NCI-H524 (cell line): ENCODE results near the gene STPG2.
"Not testable (repeated sequence)": the region's sequence is repeated elsewhere in the genome, so short reads cannot be mapped to it uniquely, and the experiment has no call there.

Source experiments
- DNase-seq, 2 experiments: peaks; one replicate each; lab custom pipeline; 2025; lab: John Stamatoyannopoulos, UW

Gene STPG2

DNA sequence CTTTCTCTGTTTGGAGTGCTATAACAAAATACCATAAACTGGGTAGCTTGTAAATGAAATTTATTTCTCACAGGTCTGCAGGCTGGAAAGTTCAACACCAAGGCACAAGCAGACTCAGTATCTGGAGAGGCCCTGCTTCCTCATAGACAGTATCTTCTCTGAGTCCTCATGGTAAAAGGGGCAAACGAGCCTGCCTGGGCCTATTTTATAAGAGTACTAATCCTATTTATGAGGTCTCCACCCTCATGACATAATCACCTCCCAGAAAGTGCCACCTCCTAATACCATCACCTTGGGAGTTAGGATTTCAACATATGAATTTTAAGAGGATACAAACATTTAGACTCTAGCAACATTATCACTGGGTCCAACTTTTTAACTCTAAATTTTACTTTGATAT lies 200.3 kb downstream of the STPG2 start:
- no peak for DNase-seq

DNA sequence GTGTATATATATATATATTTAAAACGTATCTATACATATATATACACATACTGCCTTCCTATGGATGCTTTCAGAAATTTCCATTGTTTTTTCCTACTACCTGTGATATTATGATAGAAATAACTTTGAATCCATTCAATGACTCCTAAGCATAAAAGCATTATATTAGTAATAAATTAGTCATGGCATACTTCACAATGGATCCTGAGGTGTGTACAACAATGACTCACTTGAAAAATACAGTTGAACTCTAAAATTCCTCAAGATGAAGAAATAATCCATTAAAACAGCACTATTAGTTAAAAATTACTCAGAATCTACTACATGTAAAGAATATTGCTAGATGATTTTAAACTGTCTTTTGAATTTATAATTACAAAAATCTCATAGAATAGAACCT lies 201.1 kb downstream of the STPG2 start:
- no peak for DNase-seq

DNA sequence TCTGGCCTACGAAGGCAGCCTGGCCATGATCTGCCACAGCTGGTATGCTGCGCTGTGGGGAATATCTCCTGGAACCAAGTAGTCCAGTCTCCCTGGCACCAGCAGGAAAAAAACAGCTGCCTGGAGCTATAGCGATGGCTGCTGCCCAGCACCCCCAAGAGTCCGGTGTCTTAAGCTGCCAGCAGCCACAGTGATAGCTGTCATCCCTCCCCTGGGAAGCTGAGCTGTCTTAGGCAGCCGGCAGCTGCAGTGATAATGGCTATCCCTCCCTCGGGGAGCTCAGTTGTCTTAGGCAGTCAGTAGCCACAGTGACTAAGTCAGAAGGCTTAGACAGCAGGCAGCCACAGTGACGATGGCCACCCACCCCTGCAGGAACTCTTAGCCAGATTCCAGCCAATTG lies 205.1 kb downstream of the STPG2 start:
- DNase-seq: no peak

DNA sequence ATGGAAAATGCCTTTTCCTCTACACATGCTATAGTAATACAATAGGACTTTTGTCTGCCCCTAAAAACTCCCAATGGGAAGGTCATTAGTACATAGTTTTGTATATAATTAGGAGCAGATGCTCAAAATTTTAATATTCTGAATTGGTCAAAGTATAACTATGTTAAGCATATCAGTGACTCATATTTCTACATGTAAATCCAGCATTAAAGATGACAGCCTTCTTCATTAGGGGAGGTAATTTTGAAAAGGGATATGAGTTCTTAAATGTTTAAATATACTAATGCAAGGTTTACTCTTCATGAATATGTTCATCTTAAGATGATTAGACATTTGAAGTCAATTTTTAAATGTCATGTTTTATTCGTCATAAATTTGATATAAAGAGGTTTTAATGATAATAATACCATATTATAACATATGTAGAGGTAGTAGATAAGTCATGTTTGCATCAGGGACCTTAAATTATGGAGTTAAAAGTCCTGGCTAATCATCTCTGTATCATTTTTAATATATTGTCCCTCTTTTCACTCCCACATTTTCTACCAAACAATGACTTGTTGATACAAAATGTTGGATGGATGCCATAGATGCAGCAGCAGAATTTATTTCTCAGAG lies 218.8 kb downstream of the STPG2 start:
- DNase-seq: no peak

DNA sequence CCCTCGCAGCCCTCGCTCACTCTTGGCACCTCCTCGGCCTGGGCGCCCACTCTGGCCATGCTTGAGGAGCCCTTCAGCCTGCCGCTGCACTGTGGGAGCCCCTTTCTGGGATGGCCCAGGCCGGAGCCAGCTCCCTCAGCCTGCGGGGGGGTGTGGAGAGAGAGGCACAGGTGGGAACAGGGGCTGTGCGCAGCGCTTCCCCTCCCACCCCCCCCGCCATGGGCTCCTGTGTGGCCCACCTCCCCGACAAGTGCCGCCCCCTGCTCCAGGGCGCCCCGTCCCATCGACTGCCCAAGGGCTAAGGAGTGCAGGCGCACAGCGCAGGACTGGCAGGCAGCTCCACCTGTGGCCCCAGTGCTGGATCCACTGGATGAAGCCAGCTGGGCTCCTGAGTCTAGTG lies 220.2 kb downstream of the STPG2 start:
- DNase-seq: no peak

DNA sequence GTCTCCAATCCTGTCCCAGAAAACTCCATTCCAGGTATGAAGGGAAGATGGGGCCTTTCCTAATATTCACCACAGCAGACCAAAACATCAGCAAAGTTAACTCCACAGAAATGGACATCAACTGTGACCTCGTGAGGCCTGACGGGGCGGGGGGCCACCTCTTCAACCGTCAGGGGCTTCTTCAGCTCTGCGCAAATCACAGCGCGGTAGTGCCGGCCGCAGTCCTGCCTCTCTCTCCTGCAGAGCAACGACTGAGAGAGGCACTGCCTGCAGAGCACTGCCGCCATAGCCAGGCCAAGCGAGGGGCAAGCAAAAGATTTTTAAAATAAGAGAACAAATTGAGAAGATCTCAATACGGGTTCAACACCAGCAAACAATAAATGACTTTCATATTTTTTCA lies 226.2 kb downstream of the STPG2 start:
- no peak for DNase-seq

DNA sequence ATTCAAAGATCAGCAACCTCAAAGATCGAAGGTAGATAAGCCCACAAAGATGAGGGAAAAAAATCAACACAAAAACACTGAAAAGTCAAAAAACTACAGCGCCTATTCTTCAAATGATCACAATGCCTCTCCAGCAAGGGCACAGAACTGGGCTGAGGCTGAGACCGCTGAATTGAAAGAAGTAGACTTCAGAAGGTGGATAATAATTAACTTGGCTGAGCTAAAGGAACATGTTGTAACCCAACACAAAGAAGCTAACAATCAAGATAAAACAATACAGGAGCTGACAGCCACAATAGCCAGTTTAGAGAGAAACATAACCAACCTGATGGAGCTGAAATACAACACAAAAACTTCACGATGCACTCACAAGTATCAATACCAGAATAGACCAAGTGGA lies 231.1 kb downstream of the STPG2 start:
- no peak for DNase-seq

DNA sequence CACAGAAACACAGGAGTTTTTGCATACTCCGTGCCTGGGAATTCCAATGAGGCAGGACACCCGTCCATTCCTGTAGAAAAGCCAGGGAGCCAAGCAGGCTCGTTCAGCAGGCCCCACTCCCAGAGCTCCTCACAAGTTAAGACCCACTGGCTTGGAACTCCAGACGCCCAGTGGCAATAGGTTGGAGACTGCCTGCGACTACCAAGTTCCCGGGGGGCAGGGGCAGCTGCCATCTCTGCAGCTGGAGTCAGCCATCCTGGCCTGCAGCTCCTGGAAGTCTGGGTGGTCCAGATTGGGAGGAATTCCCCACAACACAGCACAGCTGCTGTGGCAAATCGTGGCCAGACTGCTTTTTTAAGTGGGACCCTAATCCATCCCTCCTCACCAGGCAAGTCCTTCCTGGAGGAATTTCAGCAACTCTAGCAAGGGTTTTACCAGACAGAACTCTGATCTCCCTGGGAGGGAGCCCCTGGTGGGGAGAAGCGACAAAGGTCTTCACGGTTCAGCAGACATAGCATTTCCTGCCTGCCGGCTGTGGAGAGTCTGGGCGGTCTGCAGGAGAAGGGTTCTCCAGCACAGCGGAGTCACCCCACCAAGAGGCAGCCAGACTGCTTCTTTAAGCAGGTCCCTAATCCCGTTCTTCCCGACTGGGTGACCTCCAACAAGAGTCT lies 231.9 kb downstream of the STPG2 start:
- DNase-seq: no peak

DNA sequence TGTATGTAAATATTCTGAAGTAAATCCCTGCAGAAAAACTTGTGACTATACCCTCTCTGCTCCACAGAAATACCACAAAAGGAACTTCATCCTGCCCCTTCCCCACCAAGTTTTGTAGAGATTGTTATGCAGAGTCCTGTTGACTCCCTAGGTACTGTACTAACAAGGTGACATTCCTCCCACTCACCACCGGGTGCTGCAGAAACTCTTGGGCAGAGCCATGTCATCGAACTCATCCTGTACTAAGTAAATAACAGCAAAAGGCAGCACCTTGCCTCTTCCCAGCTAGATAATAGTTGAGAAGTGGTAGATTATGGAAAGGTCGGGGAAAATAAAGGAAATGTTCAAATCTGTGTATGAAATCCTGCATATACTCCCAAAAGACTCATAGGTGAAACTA lies 233.3 kb downstream of the STPG2 start:
- DNase-seq: no peak

DNA sequence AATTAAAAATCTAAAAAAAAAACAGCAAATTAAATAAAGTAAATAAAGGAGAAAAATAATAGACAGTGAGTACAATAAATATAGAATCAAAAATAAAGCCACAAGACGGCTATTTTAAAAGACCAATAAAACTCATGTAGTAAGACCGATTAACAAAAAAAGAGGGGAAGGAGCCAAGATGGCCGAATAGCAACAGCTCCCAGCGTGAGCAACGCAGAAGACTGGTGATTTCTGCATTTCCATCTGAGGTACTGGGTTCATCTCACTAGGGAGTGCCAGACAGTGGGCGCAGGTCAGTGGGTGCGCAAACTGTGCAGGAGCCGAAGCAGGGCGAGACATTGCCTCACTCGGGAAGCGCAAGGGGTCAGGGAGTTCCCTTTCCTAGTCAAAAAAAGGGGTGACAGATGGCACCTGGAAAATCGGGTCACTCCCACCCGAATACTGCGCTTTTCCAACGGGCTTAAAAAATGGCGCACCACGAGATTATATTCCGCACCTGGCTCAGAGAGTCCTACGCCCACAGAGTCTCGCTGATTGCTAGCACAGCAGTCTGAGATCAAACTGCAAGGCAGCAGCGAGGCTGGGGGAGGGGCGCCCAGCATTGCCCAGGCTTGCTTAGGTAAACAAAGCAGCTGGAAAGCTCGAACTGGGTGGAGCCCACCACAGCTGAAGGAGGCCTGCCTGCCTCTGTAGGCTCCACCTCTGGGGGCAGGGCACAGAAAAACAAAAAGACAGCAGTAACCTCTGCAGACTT lies 239.7 kb downstream of the STPG2 start:
- DNase-seq: not testable (repeated sequence)

DNA sequence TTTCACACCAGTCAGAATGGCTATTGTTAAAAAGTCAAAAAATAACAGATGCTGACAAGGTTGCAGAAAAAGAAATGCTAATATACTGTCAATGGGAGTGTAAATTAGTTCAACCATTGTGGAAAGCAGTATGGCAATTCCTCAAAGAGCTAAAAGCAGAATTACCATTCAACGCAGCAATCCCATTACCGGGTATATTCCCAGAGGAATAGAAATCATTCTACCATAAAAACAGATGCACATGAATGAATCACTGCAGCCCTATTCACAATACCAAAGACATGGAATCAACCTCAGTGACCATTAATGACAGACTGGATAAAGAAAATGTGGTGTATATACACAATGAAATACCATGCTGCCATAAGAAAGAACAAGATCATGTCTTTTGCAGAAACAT lies 243.0 kb downstream of the STPG2 start:
- no peak for DNase-seq

DNA sequence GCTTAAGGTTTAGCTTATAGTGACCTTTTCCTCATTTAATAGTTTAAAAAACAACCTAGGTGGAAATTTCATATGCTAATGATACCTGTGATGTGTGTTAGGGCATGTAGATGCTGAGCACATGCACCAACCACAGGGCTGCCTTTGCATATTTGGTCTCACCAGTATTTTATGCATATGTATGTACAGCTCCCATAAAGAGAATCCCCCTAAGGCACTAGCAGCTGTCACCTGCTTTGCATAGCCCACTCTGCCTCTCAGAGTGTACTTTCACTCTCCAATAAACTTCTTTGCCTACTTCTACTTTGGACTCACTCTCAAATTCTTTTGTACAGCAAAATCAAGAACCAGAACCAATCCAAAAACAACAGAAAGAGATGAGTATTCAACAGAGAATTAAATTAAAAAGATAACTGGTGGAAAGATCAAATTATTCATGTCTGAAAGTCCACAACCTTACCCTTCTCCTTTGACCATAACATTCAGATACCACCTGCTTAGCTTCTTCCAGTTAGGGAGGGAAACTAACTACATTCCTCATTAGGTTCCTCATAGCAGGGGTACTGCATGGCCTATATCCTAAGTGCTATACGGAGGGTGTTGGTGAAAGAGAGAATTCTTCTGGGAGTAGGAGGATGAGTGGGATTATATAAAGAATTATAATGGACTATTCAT lies 250.5 kb downstream of the STPG2 start:
- no peak for DNase-seq

DNA sequence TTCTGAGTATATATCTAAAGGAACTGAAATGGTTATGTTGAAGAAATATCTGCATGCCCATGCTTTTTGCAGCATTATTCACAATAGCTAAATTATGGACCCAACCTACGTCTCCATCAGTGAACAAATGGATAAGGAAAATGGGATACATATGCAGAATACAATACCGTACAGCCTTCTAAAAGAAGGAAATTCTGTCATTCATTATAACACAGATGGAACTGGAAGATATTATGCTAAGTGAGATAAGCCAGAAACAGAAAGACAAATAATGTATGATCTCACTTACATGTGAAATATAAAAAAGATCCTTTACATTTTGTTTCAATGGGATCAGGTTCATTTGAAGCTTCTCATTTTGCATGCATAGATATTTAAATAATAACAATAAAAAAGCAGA lies 263.3 kb downstream of the STPG2 start:
- DNase-seq: no peak

DNA sequence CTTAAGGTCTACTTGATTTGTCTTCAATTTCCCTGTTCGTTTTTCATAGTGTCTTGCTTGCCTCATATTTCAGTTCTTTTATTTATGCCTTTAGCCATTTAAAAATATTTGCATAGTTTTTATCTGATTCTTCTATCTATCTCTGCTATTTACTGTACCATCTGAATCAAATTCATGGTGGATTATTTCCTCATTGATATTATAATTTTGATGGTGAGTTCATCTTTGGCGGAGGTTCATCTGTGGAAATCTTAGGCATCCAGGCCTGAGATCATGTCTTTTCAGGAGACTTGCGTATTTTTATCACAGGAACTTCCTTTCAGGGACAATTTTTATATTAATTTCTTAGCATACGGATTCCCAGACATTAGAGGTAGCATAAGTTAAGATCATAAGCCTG lies 275.2 kb downstream of the STPG2 start:
- no peak for DNase-seq

DNA sequence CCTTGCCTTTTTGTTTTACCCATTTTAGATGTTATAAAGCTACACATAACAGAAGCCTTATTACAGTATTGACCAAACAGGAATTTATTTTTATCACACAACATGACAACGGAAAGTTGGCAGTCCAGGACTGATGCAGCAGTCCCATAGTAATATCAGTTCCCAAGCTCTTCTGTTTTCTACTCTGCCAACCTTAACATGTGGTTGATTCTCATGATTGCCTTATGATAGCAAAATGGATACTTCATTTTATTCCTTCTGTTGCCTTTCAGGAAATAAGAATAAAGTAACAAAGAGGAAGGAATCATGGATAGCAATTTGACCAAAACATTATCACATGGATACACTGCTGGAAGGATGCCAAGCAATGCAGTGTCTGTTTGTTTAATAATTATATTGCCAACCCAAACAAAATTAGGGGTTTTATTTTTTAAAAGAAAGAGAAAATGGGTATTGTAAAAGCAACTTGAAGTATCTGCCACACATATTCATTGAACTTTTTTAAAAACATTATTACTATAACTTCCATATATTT lies 275.7 kb downstream of the STPG2 start:
- no peak for DNase-seq

DNA sequence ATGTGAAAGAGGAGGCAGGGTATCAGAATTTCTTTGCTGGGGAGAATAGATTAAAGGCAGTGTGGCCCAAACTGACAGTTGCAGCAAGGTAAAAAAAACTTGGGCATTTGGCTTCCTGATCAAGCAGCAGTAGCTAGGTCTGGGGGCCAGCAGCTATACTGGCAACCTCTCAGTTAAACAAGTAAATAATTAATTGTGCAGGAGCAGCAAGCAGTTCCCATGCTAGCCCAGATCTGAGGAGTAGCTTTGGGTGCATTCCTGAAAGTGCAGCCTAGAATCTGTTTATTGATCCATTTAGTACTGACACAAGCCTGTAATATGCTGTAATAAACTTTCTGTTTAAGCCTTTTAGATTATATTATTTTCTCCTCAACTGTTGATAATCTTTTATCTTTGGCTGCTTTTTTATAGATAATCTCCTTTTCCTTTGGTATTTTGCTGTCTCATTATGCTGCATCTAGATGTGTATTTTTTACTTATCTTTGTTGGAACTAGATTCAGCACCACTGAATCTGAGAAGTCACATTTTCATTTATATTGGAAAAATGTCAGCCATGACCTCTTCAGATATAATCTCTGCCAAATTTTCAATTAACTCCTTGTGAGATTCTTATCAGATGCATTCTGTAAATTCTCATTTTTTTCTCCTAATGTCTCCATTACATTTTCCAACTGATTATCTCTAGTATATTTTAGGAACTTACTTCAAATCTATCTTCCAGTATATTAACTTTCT lies 276.3 kb downstream of the STPG2 start:
- DNase-seq: no peak

DNA sequence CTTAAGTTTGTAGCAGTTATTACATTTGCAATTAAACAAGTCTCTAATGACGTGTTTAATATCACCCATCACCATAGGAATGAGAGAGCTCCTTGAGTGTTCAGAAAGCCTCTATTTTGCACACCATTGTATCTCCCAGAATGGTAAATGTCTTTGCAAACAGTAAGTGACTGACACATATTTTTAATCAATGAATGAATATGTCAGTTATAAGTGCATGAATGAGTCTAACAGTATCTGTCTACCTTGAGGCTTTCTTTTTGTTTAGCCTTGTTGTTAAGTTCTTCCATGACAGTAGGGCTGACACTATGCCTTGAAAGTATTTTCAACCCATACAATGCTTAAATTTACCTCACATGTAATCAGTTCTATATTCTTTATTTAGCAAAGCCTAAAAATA lies 292.2 kb downstream of the STPG2 start:
- DNase-seq: no peak

DNA sequence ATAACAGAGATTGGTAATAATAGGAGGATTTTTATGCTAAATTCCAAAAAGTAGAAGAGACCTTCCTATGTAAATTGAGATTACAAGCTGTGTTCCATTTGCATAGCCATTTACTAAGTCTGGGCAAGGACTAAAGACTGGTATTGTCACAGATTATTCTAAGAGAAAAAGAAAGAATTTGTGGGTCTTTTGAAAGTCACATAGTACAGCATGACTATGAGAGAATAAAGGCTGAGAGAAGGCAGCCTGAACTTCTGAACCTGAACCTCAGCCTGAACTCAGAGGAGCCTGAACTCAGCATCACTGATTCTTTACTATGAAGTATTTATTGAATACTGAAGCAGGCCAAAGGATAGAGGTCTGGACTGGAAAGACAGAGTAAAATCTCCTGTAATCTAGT lies 297.5 kb downstream of the STPG2 start:
- no peak for DNase-seq

DNA sequence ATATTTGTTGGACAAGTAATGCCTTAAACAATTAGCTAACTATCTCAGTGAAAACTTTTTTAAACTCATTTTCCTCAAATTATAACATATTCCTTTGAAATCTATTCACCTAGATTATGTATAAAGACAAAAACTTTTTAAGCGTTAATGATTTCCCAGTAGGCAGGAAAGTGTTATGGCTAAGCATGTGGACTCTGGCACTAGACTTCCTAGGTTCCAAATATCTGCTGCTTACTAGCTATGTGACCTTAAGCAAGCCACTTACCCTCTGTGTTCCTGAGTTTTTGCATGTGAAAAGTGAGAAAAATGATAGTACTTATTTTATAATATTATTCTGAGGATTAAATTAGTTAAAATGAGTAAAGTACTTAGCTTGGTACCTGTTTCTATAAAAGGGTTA lies 301.8 kb downstream of the STPG2 start:
- DNase-seq: no peak

DNA sequence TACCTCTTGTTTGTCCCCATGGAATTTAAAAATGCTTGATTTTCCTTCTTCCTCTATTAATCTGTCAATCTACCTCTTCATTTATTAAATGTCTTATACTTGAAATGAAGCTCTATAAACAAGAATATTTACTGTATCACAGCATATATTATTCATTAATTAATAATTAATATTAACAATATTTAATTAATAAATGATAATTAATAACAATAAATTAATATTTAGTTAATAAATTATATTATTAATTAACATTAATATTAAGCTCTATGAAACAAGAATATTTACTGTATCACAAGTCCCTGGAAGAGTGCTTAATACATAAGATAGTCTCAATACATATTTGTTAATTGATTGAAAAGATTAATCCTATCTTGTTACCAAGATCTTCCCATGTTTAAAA lies 306.6 kb downstream of the STPG2 start:
- no peak for DNase-seq

DNA sequence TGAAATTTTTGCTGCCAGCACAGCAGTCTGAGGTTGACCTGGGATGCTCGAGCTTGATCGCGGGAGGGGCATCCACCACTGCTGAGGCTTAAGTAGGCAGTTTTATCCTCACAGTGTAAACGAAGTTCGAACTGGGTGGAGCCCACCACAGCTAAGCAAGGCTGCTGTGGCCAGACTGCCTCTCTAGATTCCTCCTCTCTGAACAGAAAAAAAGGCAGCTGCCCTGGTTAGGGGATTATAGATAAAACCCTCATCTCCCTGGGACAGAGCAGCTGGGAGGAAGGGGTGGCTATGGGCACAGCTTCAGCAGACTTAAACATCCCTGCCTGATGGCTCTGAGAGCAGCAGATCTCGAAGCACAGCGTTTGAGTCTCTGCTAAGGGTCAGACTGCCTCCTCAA lies 314.6 kb downstream of the STPG2 start:
- DNase-seq: peak; percentile 36 to 79

DNA sequence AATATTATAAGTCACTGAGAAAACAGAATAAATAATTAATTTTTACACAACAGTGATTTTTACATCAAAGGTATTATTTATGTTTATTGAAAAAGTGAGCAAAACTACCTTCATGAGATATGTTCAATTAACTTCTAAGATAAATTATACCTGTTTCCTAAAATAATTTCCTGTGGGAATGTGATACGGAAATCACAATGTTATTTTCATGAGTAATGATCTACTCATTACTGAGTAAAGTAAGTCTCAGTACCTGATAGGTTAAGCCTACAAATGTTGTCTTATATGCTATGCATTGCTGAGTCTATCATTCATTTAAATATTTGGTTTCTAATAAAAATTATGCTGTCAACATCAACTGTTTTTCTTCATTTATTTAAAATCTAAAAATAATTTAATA lies 324.0 kb downstream of the STPG2 start:
- no peak for DNase-seq
